Psoas muscle (tissue), 8 donors: Measurements from ENCODE around the gene XXYLT1. TPM values are rescaled to one million over a fixed set of nuclear protein-coding genes. Genes with fewer than 3 reads are reported as not detected.
A peak's percentile ranks its signal among the peaks of the same experiment; 100 is the strongest.

Source experiments
- ATAC-seq, 4 donors: fragments of 200-7000 bp; cut with Tn5 transposase; one replicate each; pipeline ENCODE4 v1.9.1; 2020; ENCODE audit warnings: moderate library complexity in 3 of 4, mild to moderate bottlenecking in 2 of 4
- DNase-seq, 2 donors: peaks; one replicate each; pipeline ENCODE4 v3.0.0-alpha.2; 2020
- H3K27ac ChIP-seq: fragments of 200-600 bp; one replicate; pipeline ENCODE4 v1.8.0; 2022
- H3K27me3 ChIP-seq, 3 donors: fragments of 200-600 bp in 1 of 3; one replicate each; pipeline versions ENCODE4 v1.6.1 to v1.8.0; 2013 to 2022; ENCODE audit warnings: low read length in 2 of 3, mild to moderate bottlenecking in 2 of 3, moderate library complexity in 1 of 3; ENCODE audit not compliant: insufficient read depth in 3 of 3
- H3K36me3 ChIP-seq, 2 donors: fragments of 200-600 bp in 1 of 2; one replicate each; pipeline versions ENCODE4 v1.6.1 to v1.8.0; 2013 to 2022; ENCODE audit warnings: low read depth in 1 of 2, mild to moderate bottlenecking in 1 of 2, moderate library complexity in 1 of 2; ENCODE audit not compliant: insufficient read depth in 1 of 2
- H3K4me1 ChIP-seq: fragments of 200-600 bp; one replicate; pipeline ENCODE4 v1.8.0; 2022
- H3K4me3 ChIP-seq: fragments of 200-600 bp; one replicate; pipeline ENCODE4 v1.8.0; 2022; ENCODE audit warnings: mild to moderate bottlenecking
- H3K9me3 ChIP-seq: fragments of 200-600 bp; one replicate; pipeline ENCODE4 v1.8.0; 2022
- CTCF ChIP-seq: fragments of 200-600 bp; IDR thresholded peaks from one replicate; pipeline ENCODE4 v1.8.0; 2022; ENCODE audit warnings: antibody characterized with exemption
- WGBS, 3 donors: extraction: QIAGEN DNeasy Blood & Tissue Kit; methylation state at CpG; one replicate each; pipeline versions ENCODE4 v1.1.6 to v1.1.7; 2013; 5-methylcytosine and 5-hydroxymethylcytosine counted together
- intact Hi-C, 2 donors: fragments of 100-400 bp; cut with DNase I; formaldehyde crosslinking; loops; one replicate each; pipeline versions ENCODE4 v1.11.0 to v1.14.2; 2022
- polyA plus RNA-seq, 3 donors: library from polyadenylated mRNA; stranded (reverse); fragments of 200-250 nt; gene quantifications; one replicate each; pipeline ENCODE4 v1.2.3, GENCODE V29; 2013
- total RNA-seq, 4 donors: library from RNA; stranded (reverse); fragmentation: NEBNext Ultra II Directional in 2 of 4; extraction: Animal tissue kit (Norgen Biotek cat#: 25700) in 2 of 4; gene quantifications; one replicate each; pipeline versions ENCODE4 v1.2.1 to v1.2.4, GENCODE V29; 2021 to 2023
- donor health status: healthy with polysubstance abuse.
- donor health status: DM: no; HTN: no; CAD: no; lungs with moderate emphysema.
- donor health status: Bipolar disorder and iron deficiency.
- donor health status: healthy.
- donor health status: DM: yes; HTN: yes; CAD: no.
- donor health status: DM: no; HTN: no; CAD: no.
- donor health status: DM: no; HTN: no; CAD: no.
- donor health status: DM: yes; HTN: yes; CAD: no.

The XXYLT1 gene
- total and polyA plus RNA-seq, 7 donors: 0.86 to 3.5 (median 1.8) TPM

- peaks cover 19% of the 10 kb centered on the region for H3K4me1 ChIP-seq
- no peaks in the 10 kb centered on the region for H3K36me3 ChIP-seq
- H3K4me3 ChIP-seq: no peak overlapping the region
- intact Hi-C loops: no loop called here
- peak in 1 of 2 donors; percentile 28 for DNase-seq
- ATAC-seq: no peak
- TF ChIP-seq CTCF: no peak
- no peaks in the 10 kb centered on the region for H3K27me3 ChIP-seq
- no peak overlapping the region for H3K27ac ChIP-seq
- 87 to 93% (median 89%) methylated on average over 36 of the region's 36 CpGs for WGBS, 3 donors
- no peaks in the 10 kb centered on the region for H3K9me3 ChIP-seq
These were observed 209.0 kb downstream of the XXYLT1 start for GRCh38 chr3:195061756-195062655.

- peaks cover 19% of the 10 kb centered on the region for H3K4me1 ChIP-seq
- DNase-seq: peak in 1 of 2 donors; percentile 42
These were observed 210.2 kb downstream of the XXYLT1 start for GRCh38 chr3:195060531-195061291.

GRCh38 chr3:195060217-195060481 is 210.8 kb downstream of the XXYLT1 start:
- H3K4me1 ChIP-seq: peaks cover 19% of the 10 kb centered on the region
- no peaks in the 10 kb centered on the region for H3K27me3 ChIP-seq
- H3K27ac ChIP-seq: no peak overlapping the region
- H3K9me3 ChIP-seq: no peaks in the 10 kb centered on the region
- 90 to 94% (median 93%) methylated on average over 3 of the region's 3 CpGs for WGBS, 3 donors
- H3K36me3 ChIP-seq: no peaks in the 10 kb centered on the region
- H3K4me3 ChIP-seq: no peak overlapping the region
- ATAC-seq: no peak
- DNase-seq: no peak
- no peak for TF ChIP-seq CTCF
- intact Hi-C loops: no loop called here

More at GRCh38 chr3:195060531-195061291, 210.2 kb downstream of the XXYLT1 start:
- intact Hi-C loops: no loop called here
- no peak overlapping the region for H3K4me3 ChIP-seq
- no peaks in the 10 kb centered on the region for H3K36me3 ChIP-seq
- no peak overlapping the region for H3K27ac ChIP-seq
- no peaks in the 10 kb centered on the region for H3K27me3 ChIP-seq
- 81 to 90% (median 82%) methylated on average over 18 of the region's 18 CpGs for WGBS, 3 donors
- H3K9me3 ChIP-seq: no peaks in the 10 kb centered on the region
- no peak for TF ChIP-seq CTCF
- no peak for ATAC-seq

- Histone ChIP-seq H3K27ac (no peak overlapping the region), H3K36me3 (no peaks in the 10 kb centered on the region), H3K9me3 (no peaks in the 10 kb centered on the region), H3K4me3 (no peak overlapping the region), H3K27me3 (no peaks in the 10 kb centered on the region), H3K4me1 (peaks cover 15% of the 10 kb centered on the region)
- 85 to 93% (median 88%) methylated on average over 22 of the region's 22 CpGs for WGBS, 3 donors
- ATAC-seq (no peak), DNase-seq (peak in 1 of 2 donors; percentile 32)
- intact Hi-C loops: no loop called here
- TF ChIP-seq CTCF: no peak
These were observed 211.3 kb downstream of the XXYLT1 start for GRCh38 chr3:195059471-195060216.
